CD4-positive, alpha-beta T cell treated with Interleukin-17A for 4 hours (primary cell): ENCODE data around the gene ABLIM3.
"Not testable (repeated sequence)": the region's sequence is repeated elsewhere in the genome, so short reads cannot be mapped to it uniquely, and the experiment has no call there.

ENCODE experiments used
- DNase-seq: peaks from one replicate; pipeline ENCODE4 v3.0.0-alpha.2; 2020; ENCODE audit warnings: mixed read lengths

The ABLIM3 gene

DNA sequence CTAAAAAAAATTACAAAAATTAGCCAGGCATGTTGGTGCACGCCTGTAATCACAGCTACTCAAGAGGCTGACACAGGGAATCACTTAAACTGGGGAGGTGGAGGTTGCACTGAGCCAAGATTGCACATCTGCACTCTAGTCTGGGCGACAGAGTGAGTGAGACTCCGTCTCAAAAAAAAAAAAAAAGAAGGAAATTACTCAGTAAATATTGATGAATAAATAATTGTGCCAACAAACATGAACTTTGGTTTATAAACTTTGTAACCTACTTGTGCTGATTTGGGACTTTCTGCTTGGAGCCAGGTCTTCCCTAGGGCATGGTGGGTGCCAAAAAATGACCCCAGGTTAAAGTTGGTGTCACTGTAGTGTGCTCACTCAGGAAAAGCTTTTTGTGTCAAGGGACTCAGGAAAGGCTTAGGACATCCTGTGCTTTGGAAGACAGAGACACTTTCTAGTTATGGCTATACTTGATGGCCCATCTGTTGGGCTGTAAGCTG is 19.0 kb downstream of the ABLIM3 start:
- no peak for DNase-seq

DNA sequence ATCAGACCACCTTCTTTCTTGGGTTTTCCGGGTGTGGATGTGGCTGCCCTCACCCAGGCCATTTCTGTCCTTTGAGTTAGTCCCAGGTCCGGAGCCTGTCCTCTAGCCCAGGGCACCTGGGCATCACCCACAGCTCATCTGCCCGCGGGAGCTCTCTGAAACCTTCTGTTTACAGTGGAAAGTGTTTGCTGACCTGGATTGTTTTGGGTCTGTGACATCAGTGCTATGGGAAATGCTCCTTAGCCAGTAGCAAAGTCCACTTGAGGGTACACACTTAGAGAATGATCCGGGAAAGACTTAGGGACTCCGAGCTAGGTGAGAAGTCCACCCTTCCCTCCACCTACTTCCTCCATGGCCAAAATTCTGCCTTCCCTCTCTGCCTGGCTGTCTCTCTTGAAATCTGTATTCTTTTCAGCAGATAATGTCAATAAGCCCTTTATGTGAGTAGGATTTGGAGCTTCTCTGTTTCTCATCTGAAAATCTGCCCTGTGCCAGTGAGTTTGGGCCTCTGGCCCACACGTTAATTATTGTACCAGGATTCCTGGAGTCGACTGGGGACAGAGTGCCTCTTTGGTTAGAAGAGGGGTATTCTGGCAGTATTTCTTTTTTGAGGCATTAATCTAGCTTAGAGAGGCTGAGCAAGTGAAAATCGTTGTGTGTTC is 19.9 kb downstream of the ABLIM3 start:
- no peak for DNase-seq

DNA sequence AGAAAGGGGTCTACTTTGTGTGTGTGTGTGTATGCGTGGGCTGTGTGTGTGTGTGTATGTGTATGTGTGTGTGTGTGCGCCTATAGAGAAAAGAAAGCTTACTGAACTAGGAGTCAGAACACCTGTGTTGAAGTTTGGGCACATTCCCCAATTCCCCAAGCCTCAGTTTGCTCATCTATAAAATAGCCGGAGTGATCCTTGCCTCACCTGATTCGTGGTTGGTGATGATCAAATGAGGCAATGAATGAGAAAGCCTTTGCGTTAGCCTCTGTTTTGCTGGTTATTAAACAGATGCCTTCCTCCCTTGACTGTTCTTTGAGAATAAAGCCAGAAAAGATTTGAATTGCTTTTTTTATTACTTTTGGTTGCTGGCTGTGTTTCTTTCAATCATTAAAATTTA is 20.6 kb downstream of the ABLIM3 start:
- no peak for DNase-seq

DNA sequence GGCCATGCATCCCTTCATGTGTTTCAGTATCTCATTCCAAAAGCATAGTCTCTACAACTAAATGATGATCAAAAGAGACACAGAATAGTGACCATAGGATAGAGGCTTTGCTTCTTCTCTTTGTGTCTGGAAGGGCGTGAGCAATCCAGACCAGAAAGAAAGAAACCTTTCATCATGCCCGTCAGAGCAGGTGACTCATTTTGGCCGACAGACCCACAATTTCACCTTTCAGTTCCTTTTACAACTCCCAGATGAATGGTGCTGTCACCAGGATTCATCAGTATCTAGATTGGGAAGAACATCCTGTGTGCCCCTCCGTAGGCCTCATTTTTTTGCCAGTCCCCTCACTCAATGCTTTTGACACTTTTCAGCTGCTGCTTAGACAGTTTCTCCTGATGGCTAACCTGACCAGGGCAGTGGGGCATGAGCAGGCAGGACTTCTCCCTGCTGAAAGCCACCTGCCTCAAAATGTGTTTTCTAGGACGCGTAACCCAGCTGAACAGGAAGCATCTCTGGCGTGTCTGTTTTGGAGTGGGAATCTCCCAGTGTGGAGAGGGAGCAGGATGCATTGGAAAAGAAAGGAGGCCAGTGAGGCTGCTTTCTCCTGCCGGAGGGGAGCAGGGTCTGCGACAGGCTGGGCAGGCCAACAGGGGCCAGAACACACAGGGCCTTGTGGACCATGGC is 21.2 kb downstream of the ABLIM3 start:
- DNase-seq, result no peak

DNA sequence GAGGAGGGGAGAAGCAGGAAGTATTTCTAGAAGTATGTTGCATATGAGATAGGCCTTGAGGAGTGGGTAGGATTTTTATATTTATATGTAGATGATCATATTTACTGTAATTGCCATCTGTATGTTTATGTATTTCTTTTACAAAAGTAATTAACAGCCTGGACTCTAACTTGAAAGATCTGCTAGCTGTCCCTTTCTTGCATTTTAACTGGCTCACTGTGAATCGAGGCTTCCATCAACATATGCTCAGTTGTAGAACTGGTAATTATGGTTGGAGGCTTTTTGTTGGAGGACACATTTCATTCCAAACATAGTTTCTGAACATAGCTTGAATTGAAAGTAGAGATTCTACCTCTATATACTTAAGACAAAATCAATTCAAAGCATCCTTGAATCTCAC is 23.4 kb downstream of the ABLIM3 start:
- DNase-seq, result no peak

DNA sequence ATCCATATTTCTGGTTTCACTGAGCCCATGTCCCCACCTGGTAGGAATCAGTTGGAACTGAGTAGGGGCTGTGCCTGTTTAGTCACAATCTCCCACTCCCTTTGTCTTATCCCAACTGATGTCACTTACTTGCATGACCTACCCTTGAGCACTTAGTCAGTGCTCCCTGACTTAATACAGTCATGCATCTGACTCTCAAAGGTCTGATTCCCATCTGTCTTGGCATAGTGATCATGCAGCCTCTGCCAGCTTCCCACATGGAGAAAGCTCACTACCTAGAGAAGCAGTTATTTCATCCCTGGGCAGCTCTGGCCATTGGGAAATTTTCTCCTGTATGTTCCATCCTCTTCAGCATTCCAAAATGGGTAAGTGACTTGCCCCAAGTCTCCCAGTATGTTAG is 24.8 kb downstream of the ABLIM3 start:
- DNase-seq, result no peak

DNA sequence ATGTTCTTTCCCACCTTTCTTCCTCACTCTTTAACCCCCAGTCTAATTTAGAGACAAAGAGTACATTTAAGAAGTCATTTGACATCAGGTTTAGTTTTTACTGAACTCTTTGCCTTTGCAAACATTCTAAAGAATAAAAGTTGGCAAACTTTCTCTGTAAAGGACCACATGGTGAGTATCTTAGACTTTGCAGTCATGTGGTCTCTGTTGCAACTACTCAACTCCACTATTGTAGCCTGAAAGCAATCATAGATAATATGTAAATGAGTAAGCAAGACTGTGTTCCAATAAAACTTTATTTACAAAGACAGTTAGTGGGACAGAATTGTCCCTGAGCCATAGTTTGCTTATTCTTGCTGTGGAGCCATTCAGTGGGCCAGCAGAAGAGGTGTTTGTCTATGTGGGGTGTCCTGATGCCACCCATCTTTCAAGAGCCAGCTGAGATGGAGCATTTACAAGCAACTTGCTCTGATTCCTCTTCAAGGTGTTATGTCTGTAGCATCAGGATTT is 25.4 kb downstream of the ABLIM3 start:
- no peak for DNase-seq

DNA sequence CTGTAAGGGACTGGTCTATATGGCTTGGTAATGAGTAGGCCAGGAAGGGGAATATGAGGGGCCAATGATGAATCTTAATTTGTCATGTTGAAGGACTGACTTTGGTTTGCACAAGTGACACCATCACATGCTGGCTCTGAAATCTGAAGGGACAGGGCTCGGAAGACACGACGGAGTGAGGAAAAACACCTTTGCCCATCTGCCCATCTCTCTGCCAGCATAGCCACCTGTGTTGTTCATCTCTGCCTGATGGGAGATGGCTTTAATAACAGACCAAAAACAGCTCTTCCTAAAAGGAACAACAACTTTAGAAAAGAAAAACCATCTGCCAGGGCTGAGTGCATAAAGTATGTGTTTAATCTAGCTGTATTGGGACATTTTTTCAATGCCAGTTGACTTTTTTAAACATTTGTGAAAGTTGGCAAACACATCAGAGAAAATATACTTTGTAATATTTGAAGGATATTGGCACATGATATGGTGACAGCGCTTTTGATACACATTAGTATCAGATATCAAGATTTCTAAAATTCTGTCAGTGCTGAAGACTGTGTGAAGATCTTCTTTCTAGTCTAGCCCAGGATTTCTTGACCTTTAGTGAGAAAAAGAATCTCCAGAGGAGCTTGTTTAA is 27.1 kb downstream of the ABLIM3 start:
- DNase-seq, result no peak

DNA sequence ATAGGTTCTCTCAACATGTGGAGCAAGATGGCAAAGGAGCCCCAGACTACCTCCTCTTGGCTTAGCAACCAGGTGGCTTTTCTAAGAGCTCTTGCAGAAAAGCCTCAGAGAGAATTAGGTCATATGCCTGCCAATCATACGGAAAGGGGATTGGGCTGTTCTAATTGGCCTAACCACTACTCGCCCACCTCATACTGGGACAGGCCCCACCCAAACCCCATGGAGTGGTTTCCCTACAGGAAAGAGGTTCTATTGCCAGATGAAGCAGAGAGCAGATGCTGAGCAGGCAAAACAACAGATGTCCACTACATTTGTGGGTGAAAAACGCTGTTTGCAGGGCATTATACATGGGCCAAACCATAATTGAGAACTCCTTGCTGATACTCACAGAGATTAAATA is 29.0 kb downstream of the ABLIM3 start:
- no peak for DNase-seq

DNA sequence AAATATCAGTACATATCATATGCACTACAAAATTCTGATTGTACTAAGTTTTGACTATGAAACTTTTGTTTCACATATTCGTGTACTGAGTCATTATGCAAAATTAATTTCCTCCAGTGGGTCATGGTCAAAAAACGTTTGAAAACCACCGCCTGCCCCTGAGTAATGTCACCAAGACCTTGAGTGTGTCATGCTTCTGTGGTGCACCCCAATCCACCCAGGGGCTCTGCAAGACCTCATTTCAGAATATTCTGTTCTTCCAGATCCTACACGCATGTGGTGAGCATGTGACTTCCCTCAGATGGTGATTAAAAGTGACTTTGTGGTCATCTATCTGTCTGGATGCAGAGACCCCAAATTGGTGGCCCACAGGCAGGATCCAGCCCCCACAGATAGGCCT is 31.0 kb downstream of the ABLIM3 start:
- DNase-seq, result no peak

DNA sequence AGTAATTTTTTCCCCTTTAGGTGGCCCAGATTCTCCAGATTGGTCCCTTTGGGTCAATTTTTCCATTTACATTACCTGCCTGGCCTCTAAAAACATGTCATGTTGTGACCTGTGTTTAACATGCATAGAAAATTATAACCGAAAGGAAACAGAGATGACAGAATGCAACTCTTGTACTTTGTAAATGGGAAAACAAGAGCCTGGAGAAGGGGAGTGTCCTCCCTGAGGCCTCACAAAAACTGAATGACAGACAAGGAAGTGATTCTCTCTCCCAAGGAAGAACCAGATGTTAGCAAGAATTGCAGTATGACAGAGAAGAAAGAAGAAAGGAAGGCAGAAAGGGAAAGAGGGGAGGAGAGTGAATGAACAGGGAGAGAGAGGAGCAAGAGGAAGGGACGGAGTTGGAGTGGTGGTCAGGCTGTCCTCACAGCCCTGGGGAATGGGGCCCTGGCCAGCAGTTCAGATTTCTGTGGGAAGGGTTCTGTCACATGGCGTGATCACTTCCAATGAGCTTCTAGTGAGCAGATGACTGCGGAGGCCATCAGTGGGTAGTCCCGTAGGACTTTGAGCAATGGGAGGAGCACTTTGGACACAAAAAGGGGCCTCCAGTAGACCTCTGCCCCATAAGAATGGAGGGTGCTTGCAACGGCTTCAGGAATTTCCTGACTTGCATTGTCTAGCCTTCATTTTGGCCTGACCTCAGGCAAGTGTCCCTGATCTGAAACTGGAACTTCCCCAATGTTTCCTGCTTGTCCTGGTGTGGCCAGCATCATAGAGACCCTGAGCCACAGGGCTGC is 31.6 kb downstream of the ABLIM3 start:
- no peak for DNase-seq

DNA sequence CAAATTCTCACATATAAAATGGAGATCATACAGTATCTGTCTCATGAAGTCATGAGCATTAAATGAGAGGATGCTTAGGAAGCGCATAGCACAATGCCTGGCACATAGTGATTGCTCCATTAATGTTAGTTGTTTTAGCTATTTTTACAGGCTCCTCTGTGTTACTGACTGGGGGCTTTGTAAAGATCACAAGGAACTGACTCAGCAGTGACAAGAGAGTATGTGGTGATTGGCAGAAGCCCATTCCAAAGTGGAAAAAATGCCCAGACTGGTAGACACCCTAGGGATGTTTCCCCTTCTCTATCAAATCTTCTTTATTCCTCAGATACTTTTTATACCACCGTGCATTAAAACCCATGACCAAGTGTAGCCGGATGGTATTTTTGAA is 33.5 kb downstream of the ABLIM3 start:
- no peak for DNase-seq

DNA sequence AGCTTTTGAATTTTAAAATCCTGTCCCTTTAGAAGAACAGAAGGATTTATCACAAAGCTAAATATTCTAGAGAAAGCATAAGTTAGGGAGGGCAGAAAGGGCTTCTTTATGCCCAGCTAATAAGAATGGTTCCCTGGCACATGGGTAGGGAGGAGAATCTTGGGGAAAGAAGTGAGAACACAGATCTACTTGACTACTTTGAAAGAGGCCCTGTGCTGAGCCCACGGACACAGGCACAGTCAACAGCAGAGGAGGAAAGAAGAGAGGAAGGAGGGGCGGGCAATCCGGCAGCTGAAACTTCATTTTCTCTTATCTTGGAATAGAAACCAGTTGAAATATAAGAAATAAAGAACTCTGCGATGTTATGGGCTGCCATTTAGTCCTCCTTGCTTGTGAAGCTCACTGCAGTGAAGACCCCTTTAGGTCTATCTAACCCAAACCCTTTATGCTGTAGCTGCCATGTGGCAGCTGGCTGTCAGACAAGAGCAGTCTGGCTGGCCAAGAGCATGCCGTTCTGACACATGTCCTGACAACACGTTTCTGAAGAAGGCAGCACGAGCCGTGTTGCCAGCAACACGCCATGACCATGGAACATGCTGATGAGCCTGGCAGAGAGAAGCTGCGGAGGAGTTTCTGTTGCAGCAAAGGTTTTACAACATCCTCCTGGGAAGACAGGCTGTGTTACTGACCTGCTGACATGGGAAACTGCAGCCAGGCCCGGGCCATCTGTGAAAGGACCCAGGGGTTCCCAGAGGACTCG is 34.2 kb downstream of the ABLIM3 start:
- DNase-seq, result no peak

DNA sequence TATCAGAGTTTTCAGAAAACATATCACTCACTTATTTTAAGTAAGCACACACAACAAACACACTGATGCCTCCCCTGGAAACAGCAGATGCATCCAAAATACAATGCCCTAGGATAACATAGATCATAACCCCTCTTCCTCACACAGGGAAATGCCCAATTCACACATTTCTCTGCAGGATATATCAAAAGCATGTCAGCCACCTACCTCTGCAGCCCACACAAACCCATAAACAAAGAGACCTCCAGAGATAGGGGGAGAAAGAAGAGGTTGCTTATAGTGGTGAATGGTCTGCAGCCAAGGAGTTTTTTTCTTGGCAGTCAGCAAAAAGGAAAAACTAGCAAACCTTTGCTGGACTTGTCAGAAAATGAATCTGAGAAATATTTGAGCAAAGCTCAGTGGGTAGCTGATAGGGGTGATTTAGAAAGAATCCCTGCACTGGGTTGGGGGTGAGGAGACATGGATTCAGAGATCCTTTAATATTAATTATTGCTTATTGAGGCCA is 36.1 kb downstream of the ABLIM3 start:
- DNase-seq, result no peak

DNA sequence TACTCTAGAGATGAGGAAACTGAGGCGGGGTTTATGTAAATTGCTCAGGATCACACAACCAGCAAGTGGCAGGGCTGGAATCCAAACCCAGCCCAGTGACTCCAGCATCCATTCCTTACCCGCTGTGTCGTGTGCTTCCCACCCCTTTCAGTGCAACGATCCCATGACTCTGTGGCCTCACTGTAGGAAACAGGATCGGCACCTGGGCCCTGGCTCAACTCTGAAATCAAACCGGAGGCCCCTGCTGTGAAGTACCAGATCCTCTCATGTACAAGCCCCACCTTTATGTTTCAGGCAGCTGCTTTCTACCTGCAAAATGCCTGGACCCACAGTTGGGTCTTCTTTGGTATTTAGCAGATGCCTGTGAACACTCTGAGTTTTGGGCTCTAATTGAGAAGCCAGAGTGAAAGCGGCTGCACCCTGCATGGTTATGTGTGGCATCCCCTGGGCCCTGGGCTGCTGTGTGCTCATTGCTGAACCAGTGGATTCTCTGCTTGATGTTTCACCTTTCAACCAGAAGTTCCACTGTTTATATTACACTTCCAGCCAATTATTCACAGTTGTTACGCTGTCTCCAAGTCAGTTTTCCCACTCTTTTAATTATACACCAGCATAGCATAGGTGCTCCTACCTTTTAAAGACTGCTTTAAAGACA is 36.7 kb downstream of the ABLIM3 start:
- no peak for DNase-seq

DNA sequence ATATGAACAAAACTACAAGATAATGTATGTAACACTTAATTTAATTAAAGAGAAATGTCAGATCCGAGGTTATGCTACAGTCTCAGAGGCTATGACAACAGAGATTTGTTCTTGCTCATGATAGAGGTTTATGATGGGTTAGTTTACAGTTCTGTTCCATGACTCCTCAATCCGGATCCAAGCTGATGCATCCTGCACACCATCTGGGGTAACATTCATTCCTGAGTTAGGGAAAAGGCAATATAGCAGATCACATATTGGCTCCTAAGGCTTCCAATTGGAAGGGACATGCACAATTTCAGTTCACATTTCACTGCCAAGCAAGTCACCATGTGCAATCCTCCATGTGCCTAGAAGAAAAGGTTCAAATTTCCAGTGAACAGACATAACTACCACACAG is 40.4 kb downstream of the ABLIM3 start:
- DNase-seq, result no peak

DNA sequence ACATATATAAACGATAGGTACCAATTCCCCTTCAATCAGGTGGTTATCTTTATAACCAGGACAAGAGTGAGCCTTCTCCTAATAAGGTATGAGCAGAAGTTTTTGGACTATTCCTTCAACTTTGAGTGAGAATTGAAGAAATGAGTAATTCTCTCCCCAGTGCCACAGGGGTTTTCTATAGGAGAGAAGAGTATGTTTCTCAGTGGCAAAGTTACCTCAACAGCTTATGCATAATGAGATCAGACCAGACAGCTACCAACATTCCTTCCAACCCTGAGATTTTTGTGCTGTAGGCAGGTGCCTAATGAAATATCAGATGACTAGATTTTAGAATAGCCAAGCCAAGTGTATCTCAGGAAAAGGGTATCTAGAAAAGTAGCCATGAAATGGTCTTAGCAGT is 40.9 kb downstream of the ABLIM3 start:
- DNase-seq, result no peak

DNA sequence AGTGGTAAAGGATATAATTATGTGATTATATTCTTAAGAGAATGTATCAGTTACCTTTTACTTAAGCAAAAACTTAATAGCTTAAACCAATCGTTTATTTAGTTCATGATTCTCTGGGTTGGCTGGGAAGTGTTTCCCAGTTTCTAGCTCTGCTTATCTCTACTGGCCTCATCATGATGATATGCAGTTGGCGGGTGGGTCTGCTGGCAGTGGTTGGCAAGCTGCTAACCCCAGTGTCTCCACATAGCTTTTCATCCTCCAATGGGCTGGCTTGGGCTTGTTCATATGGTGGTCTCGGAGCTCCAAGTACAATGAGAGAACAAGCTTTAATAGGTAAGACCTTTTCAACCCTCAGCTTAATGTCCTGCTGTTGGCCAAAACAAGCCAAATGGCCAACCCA is 43.8 kb downstream of the ABLIM3 start:
- DNase-seq, result no peak

DNA sequence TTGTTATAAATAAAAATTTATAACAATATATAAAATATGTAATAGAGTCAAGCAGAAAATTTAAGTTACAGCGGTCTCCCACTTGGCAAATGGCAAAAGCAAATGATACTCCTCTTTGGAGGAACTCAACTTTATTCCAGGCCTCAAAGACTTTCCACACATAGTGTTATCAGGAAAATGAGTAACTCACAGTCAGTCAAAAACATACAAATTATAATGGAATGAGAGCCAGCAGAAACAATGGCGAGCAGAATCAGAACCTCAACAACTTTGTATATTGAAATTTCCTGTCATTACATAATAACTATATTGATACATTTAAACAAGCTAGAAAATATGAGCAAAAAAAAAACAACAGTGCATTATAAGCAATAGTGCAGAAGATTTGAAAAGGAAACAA is 45.2 kb downstream of the ABLIM3 start:
- no peak for DNase-seq

DNA sequence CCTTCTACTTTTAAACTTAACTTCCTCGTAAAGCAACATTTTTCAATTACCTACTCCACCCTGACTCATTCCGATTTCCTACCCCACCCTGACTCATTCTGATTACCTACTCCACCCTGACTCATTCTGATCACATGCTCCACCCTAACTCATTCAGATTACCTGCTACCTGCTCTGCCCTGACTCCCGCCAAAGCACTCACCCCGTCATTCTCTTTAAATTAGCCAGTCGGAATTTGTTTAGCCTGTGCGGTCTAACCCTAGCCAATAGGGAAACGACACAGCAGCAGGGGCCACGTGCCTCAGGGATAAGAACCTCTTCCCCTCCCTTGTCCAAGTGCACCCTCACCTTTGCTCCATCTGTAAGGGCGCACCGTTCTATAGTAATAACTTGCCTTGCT is 46.3 kb downstream of the ABLIM3 start:
- not testable (repeated sequence) for DNase-seq

DNA sequence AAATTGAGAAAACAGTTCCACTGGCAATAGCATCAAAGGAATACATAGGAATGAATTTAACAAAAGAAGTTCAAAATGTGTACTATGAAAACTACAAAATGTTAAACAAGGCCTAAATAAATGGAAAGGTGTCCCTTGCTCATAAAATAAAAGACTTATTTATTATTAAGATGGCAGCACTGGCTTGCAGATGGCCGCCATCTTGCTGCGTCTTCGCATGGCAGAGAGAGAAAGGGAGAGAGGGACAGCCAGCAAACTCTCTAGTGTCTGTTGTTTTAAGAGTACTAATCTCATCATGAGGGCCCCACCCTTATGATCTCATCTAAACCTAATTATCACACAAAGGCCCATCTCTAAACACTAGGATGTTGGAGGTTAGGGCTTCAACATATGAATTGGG is 47.1 kb downstream of the ABLIM3 start:
- no peak for DNase-seq
